BJ (cell line): Measurements from ENCODE around the gene FCMR. TPM values are rescaled to one million over a fixed set of nuclear protein-coding genes. Genes with fewer than 3 reads are reported as not detected.

Source experiments
- CTCF ChIA-PET: fragments of 350-600 bp; formaldehyde crosslinking; extraction: SDS; loops from one replicate; lab custom pipeline; 2021; ENCODE audit warnings: antibody characterized with exemption, inconsistent platforms; lab: Yijun Ruan, JAX
- POLR2A ChIA-PET: fragments of 300-600 bp; sonication (Branson Sonifier 250); formaldehyde crosslinking; extraction: SDS; loops from one replicate; lab custom pipeline; 2021; ENCODE audit warnings: antibody characterized with exemption; lab: Charles Lee
- DNase-seq: peaks from one replicate; pipeline ENCODE4 v3.0.0-alpha.2; 2011; ENCODE audit warnings: low read depth
- H3K27me3 ChIP-seq: 2 replicates; pipeline ENCODE4 v1.6.0; 2011; ENCODE audit warnings: low read length; ENCODE audit not compliant: control insufficient read depth, insufficient read depth
- H3K36me3 ChIP-seq: 2 replicates; pipeline ENCODE4 v1.5.1; 2011; ENCODE audit warnings: low read length; ENCODE audit not compliant: control insufficient read depth, insufficient read depth
- H3K4me3 ChIP-seq: 2 replicates; pipeline ENCODE4 v1.5.1; 2011; ENCODE audit warnings: low read depth, mild to moderate bottlenecking, control low read depth, low read length
- polyA plus RNA-seq: library from polyadenylated mRNA; depleted of rRNA; stranded (reverse); fragments of >200 nt; gene quantifications from 2 replicates; pipeline ENCODE4 v1.2.3, GENCODE V29; 2011
- TF ChIP-seq, protein P1 (sequence below): IDR thresholded peaks from 2 replicates; pipeline ENCODE4 v1.5.1; 2011; ENCODE audit warnings: low read depth, mild to moderate bottlenecking, control low read depth, inconsistent platforms, low read length, moderate library complexity; ENCODE audit not compliant: insufficient read depth

FCMR gene
- polyA plus RNA-seq, 1 experiment = 1.4 TPM

GRCh38 chr1:206901944-206902343, 19.8 kb downstream of the FCMR start:
- no peak for DNase-seq
- TF ChIP-seq, protein P1, sequence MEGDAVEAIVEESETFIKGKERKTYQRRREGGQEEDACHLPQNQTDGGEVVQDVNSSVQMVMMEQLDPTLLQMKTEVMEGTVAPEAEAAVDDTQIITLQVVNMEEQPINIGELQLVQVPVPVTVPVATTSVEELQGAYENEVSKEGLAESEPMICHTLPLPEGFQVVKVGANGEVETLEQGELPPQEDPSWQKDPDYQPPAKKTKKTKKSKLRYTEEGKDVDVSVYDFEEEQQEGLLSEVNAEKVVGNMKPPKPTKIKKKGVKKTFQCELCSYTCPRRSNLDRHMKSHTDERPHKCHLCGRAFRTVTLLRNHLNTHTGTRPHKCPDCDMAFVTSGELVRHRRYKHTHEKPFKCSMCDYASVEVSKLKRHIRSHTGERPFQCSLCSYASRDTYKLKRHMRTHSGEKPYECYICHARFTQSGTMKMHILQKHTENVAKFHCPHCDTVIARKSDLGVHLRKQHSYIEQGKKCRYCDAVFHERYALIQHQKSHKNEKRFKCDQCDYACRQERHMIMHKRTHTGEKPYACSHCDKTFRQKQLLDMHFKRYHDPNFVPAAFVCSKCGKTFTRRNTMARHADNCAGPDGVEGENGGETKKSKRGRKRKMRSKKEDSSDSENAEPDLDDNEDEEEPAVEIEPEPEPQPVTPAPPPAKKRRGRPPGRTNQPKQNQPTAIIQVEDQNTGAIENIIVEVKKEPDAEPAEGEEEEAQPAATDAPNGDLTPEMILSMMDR = no peak
- Histone ChIP-seq H3K27me3 (no peaks in the 10 kb centered on the region), H3K4me3 (no peak overlapping the region), H3K36me3 (no peaks in the 10 kb centered on the region)
- POLR2A ChIA-PET = no interaction called here
- CTCF ChIA-PET = interaction anchor here (2.5 to 3.8 kb wide), 2 partner anchors 7 to 92 kb away, joined by 7 to 17 read pairs; no protein-coding TSS in a partner anchor

DNA sequence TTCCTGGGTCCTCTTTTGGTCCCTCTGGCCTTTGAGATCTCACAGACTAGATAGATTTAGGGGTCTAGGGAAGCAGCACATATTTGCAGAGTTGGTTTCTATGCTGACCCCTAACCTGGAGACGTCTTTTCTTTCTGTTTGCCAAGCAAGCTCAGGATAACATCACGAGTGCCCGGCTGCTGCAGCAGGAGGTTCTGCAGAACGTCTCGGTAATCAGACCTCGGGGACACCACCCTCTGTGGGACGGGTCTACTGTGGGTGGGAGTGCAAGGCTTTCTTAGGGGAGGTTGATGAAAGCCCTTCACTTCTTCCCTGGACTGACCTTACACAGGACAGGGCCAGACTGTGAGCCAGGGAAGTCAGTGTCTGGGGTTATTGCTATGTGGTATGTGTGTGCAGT, 21.6 kb downstream of the FCMR start:
- Histone ChIP-seq H3K4me3 (no peak overlapping the region), H3K27me3 (no peaks in the 10 kb centered on the region), H3K36me3 (no peaks in the 10 kb centered on the region)
- POLR2A ChIA-PET = no interaction called here
- CTCF ChIA-PET = interaction anchor here (1.3 to 3.8 kb wide), 5 partner anchors 9 to 165 kb away, joined by 3 to 17 read pairs (median 7); partner anchors contain the start of gene IL20
- no peak for DNase-seq
- TF ChIP-seq, protein P1 = no peak

DNA sequence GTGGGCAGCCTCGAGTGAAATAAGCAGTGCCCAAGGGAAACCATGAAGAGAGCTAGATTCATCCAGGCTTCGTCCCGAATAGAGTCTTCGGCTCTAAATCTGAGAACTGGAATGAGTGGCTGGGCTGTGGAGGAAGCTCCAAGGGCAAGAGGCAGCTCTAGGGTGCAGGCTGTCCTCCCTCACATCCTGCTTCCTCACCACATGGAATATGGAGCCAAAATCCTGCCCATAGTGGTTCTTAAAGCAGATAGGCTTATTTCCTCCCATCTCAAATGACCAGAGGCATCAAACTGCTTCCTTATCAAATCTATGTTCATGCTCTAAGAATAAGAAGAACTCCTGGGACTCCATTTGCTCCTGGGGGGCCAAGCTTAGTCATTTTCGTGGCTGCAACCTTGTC, 22.0 kb downstream of the FCMR start:
- Histone ChIP-seq H3K4me3 (no peak overlapping the region), H3K27me3 (no peaks in the 10 kb centered on the region), H3K36me3 (no peaks in the 10 kb centered on the region)
- TF ChIP-seq, protein P1 = no peak
- no peak for DNase-seq
- ChIA-PET CTCF (interaction anchor here (1.7 to 3.8 kb wide), 3 partner anchors 9 to 165 kb away, joined by 7 to 17 read pairs (median 7); no protein-coding TSS in a partner anchor), POLR2A (no interaction called here)

DNA sequence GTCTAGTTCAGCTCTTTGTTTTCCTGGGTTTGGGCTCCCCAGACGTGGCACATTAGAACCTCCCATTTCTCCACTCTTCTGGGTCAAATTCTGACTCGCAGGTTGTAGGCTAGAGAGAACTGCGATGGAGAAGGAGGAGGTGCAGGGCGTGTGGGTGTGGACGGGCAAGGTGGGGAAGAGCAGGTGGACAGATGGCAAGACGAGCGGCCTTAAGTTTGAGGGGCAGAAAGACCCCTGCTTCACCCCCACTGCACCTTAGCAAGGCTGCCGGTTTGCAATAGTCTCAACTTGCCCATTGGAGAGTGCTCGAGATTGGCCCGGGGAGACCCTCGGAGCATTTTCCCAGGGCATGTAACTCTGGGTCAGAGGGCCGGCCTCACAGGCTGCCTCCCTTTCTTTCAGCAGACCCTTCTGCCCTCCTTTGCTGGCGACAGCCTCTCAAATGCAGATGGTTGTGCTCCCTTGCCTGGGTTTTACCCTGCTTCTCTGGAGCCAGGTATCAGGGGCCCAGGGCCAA, 22.8 kb downstream of the FCMR start:
- TF ChIP-seq, protein P1 = no peak
- DNase-seq = no peak
- Histone ChIP-seq H3K4me3 (no peak overlapping the region), H3K27me3 (no peaks in the 10 kb centered on the region), H3K36me3 (no peaks in the 10 kb centered on the region)
- POLR2A ChIA-PET = interaction anchor here (0.7 kb wide), 1 partner anchor 167 kb away, joined by 3 read pairs; no protein-coding TSS in a partner anchor
- CTCF ChIA-PET = interaction anchor here (1.7 to 3.8 kb wide), 2 partner anchors 10 to 164 kb away, joined by 7 to 17 read pairs; no protein-coding TSS in a partner anchor

DNA sequence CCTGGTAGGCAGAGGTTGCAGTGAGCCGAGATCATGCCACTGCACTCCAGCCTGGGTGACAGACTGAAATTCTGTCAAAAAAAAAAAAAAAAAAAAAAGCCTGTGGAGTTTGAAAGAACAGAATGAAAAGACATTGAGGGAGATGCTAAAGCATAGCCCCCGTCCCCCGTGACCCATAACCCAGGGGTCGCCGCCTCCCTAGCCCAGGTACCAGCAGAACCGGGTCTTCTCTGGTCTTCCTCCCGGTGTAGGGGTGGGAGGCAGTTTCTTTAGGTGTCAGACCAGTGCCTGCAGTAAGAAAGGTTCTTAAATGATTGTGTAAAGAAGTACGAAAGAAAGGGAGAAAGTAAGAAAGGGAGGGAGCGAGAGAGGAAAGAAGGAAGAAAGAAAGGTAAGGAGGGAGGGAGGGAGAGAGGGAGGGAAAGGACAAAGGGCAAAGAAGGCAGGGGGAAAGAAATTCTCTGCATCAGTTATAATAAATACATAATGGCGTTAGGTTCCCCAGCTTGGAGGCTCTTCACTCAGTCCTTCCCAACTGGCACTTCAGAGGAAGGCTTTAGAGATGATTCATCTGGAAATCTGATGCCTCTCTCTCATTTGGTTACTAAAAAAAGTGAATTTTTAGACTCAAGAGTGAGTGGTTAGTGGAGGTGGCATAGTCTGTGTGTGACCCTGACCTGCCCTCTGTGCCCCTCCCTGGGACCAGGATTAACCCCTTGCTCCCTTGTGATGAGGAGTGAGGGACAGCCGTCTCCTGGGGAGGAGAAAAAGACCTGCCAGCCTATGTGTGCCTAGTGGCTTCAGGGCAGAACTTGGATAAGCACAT, 23.4 kb downstream of the FCMR start:
- Histone ChIP-seq H3K4me3 (no peak overlapping the region), H3K27me3 (no peaks in the 10 kb centered on the region), H3K36me3 (no peaks in the 10 kb centered on the region)
- TF ChIP-seq, protein P1 = no peak
- ChIA-PET CTCF (interaction anchor here (1.7 to 3.8 kb wide), 2 partner anchors 11 to 164 kb away, joined by 7 to 17 read pairs; no protein-coding TSS in a partner anchor), POLR2A (interaction anchor here (0.7 kb wide), 1 partner anchor 166 kb away, joined by 3 read pairs; no protein-coding TSS in a partner anchor)
- no peak for DNase-seq
